Spleen (tissue), 11 donors: Measurements from ENCODE around the gene SRGAP1. TPM values are rescaled to one million over a fixed set of nuclear protein-coding genes. Genes with fewer than 3 reads are reported as not detected.

ENCODE experiments used
- DNase-seq: peaks from one replicate; pipeline ENCODE4 v3.0.0-alpha.2; 2020
- H3K27ac ChIP-seq, 8 donors: fragments of 200-600 bp; sonication (generic) in 7 of 8; 1 replicate in 4 of 8; 2 replicates in 4 of 8; pipeline versions ENCODE4 v1.5.0 to v1.8.0; 2016 to 2021; ENCODE audit warnings: inconsistent platforms in 4 of 8, mild to moderate bottlenecking in 4 of 8, moderate library complexity in 1 of 8
- H3K27me3 ChIP-seq, 7 donors: fragments of 200-600 bp; sonication (generic) in 6 of 7; replicated peaks in 1 of 7; 1 replicate in 4 of 7; 2 replicates in 3 of 7; pipeline versions ENCODE4 v1.5.0 to v1.8.0; 2016 to 2021; ENCODE audit warnings: inconsistent platforms in 3 of 7, mild to moderate bottlenecking in 1 of 7
- H3K36me3 ChIP-seq, 6 donors: fragments of 200-600 bp; sonication (generic) in 5 of 6; 1 replicate in 4 of 6; 2 replicates in 2 of 6; pipeline versions ENCODE4 v1.5.0 to v1.8.0; 2016 to 2021; ENCODE audit warnings: inconsistent platforms in 2 of 6
- H3K4me1 ChIP-seq, 6 donors: fragments of 200-600 bp; sonication (generic) in 5 of 6; 1 replicate in 3 of 6; 2 replicates in 3 of 6; pipeline versions ENCODE4 v1.5.0 to v1.8.0; 2016 to 2021; ENCODE audit warnings: inconsistent platforms in 3 of 6
- H3K4me3 ChIP-seq, 8 donors: fragments of 200-600 bp; sonication (generic) in 7 of 8; 1 replicate in 4 of 8; 2 replicates in 4 of 8; pipeline versions ENCODE4 v1.5.0 to v1.8.0; 2016 to 2021; ENCODE audit warnings: inconsistent platforms in 4 of 8, mild to moderate bottlenecking in 4 of 8, moderate library complexity in 2 of 8
- H3K9me3 ChIP-seq, 8 donors: fragments of 200-600 bp; sonication (generic) in 7 of 8; 1 replicate in 4 of 8; 2 replicates in 4 of 8; pipeline versions ENCODE4 v1.5.0 to v1.8.0; 2016 to 2021; ENCODE audit warnings: inconsistent platforms in 4 of 8
- CTCF ChIP-seq, 11 experiments: fragments of 200-600 bp in 7 of 11; fragments of 450-650 bp in 4 of 11; sonication (generic) in 4 of 11; IDR thresholded peaks in 8 of 11; conservative IDR thresholded peaks in 3 of 11; 1 replicate in 7 of 11; 2 replicates in 4 of 11; pipeline versions ENCODE4 v1.4.0 to v1.8.0; 2016 to 2021; ENCODE audit warnings: antibody characterized with exemption in 11 of 11, inconsistent platforms in 4 of 11, mild to moderate bottlenecking in 1 of 11
- POLR2A ChIP-seq, 3 donors: fragments of 450-650 bp; IDR thresholded peaks; one replicate each; pipeline ENCODE4 v1.5.1; 2017; ENCODE audit warnings: antibody characterized with exemption in 3 of 3, mild to moderate bottlenecking in 1 of 3
- POLR2AphosphoS5 ChIP-seq, 3 donors: sonication (generic); formaldehyde crosslinking; IDR thresholded peaks; one replicate each; pipeline ENCODE4 v1.5.1; 2017; ENCODE audit warnings: antibody characterized with exemption in 3 of 3
- WGBS, 5 donors: extraction: QIAGEN DNeasy Blood & Tissue Kit in 3 of 5; methylation state at CpG; one replicate each; pipeline versions ENCODE4 v1.1.5 to v1.1.7; 2013 to 2018; 5-methylcytosine and 5-hydroxymethylcytosine counted together
- intact Hi-C: fragments of 100-400 bp; cut with DNase I; formaldehyde crosslinking; loops from one replicate; pipeline ENCODE4 v1.15.0; 2023; ENCODE audit warnings: low total_unique reads
- polyA plus RNA-seq, 3 donors: library from polyadenylated mRNA; stranded (reverse); fragments of 200-250 nt; gene quantifications; one replicate each; pipeline ENCODE4 v1.2.1, GENCODE V29; 2013
- total RNA-seq, 7 donors: library from RNA; depleted of rRNA in 3 of 7; stranded (reverse); fragments of >200 nt in 3 of 7; fragmentation: NEBNext Ultra II Directional in 4 of 7; extraction: Animal tissue kit (Norgen Biotek cat#: 25700) in 4 of 7; gene quantifications; one replicate each; pipeline versions ENCODE4 v1.1.0 to v1.2.1, GENCODE V29; 2016 to 2021
- donor health status: healthy with polysubstance abuse.
- donor health status: DM: no; HTN: no; CAD: no; lungs with moderate emphysema.
- donor health status: DM: no; HTN: no; CAD: no.
- donor health status: Bipolar disorder and iron deficiency.
- donor health status: healthy.
- donor health status: DM: no; HTN: no; CAD: no.
- donor health status: DM: yes; HTN: yes; CAD: no.

SRGAP1 gene
- total and polyA plus RNA-seq, 10 donors: 0.37 to 20.1 (median 13.4) TPM

- TF ChIP-seq POLR2AphosphoS5 (IDR thresholded peaks at IDR 0.05) (no peak), POLR2A (IDR thresholded peaks at IDR 0.05) (no peak), CTCF (IDR thresholded peaks at IDR 0.05 in 8 of 11, conservative IDR thresholded peaks at IDR 0.05 in 3 of 11) (no peak)
- no peaks in the 10 kb centered on the region for H3K9me3 ChIP-seq
- intact Hi-C loops: no loop called here
- peaks cover 10 to 61% (median 18%) of the 10 kb centered on the region in 6 donors for H3K4me1 ChIP-seq
- WGBS, 5 donors: 63 to 71% (median 67%) methylated on average over 7 of the region's 7 CpGs
- H3K27me3 ChIP-seq: no peaks in the 10 kb centered on the region
- no peak for DNase-seq
- no peak overlapping the region for H3K4me3 ChIP-seq
- H3K27ac ChIP-seq: peak overlapping the region in 6 of 8 donors; percentile 3 to 80 (median 67)
- H3K36me3 ChIP-seq: no peaks in the 10 kb centered on the region
These were observed 72.3 kb downstream of the SRGAP1 start for GRCh38 chr12:63916561-63917476.

DNA sequence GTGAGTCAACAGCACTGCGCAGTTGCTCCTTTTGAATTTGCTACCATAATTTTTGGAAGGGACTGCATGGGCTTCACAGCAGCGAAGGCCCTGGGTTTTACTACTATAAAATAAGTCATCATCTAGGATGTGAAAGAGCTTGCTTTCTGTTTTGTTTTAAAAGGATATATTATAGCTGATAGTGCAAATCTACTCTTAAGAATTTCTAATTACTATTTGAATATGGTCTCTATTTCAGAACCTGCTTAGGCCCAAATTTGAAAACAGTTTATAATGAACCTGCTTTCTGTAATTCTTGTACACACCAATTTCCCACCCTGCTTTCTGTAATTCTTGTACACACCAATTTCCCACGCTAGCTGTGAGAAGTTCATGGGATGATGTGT lies 73.0 kb downstream of the SRGAP1 start:
- intact Hi-C loops: no loop called here
- Histone ChIP-seq H3K9me3 (no peaks in the 10 kb centered on the region), H3K4me1 (peaks cover 10 to 54% (median 18%) of the 10 kb centered on the region in 6 donors), H3K4me3 (no peak overlapping the region), H3K27me3 (no peaks in the 10 kb centered on the region), H3K27ac (peak overlapping the region in 7 of 8 donors; percentile 3 to 80 (median 65)), H3K36me3 (no peaks in the 10 kb centered on the region)
- DNase-seq: no peak
- TF ChIP-seq POLR2A (IDR thresholded peaks at IDR 0.05): no peak
- no peak for TF ChIP-seq POLR2AphosphoS5 (IDR thresholded peaks at IDR 0.05)
- TF ChIP-seq CTCF (IDR thresholded peaks at IDR 0.05 in 8 of 11, conservative IDR thresholded peaks at IDR 0.05 in 3 of 11): no peak
- WGBS, 5 donors: 82 to 93% (median 87%) methylated on average over 3 of the region's 3 CpGs

- WGBS, 5 donors: 48 to 66% (median 55%) methylated on average over 10 of the region's 10 CpGs
- Histone ChIP-seq H3K9me3 (no peaks in the 10 kb centered on the region), H3K4me1 (peaks cover 10 to 48% (median 18%) of the 10 kb centered on the region in 6 donors), H3K4me3 (no peak overlapping the region), H3K27me3 (no peaks in the 10 kb centered on the region), H3K36me3 (no peaks in the 10 kb centered on the region), H3K27ac (peak overlapping the region; percentile 32 to 80 (median 62))
- no peak for TF ChIP-seq CTCF (IDR thresholded peaks at IDR 0.05 in 8 of 11, conservative IDR thresholded peaks at IDR 0.05 in 3 of 11)
- peak in 1 of 3 donors; percentile 26 for TF ChIP-seq POLR2AphosphoS5 (IDR thresholded peaks at IDR 0.05)
- no peak for TF ChIP-seq POLR2A (IDR thresholded peaks at IDR 0.05)
- DNase-seq: no peak
- intact Hi-C loops: no loop called here
These were observed 73.6 kb downstream of the SRGAP1 start for GRCh38 chr12:63917864-63918799.
